Measurements from ENCODE around the gene GHRL.
"Not testable (repeated sequence)": the region's sequence is repeated elsewhere in the genome, so short reads cannot be mapped to it uniquely, and the experiment has no call there.

Gene GHRL

GRCh38 chr3:10322352-10322710, 29.6 kb upstream of the GHRL start:
- no peak for DNase-seq

DNA sequence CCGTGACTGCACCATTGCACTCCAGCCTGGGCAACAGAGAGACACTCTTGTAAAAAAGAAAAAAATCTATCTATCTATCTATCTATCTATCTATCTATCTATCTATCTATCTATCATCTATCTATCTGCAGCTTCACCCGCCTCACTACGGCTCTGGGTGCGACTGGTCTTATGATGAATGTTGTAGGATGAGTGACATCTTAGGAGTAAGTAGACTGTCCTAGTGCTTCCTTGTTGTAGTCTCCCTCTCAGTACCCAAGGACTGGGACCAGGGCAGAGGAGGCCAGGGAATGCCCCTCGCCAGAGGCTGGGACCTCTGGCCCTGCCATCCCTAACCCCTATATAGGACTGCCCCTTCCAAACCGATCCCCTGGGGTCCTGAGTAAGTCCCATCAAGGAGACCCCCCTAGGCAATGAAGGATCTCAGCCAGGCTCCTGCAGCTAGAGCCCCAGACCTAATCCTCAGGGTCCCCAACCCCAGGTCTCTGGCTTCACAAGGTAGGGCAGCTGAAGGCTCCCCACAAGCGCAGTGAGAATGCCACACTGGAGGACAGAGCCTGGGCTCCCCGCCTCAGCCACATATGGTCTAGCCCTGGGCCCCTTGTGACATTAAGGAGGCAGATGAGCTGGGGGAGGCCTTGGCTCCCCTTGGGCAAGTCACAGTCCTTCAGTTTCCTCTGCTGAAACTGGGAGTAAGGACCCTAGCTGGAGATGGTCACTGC, 29.0 kb upstream of the GHRL start:
- no peak for DNase-seq

- DNase-seq, result no peak
Observed at GRCh38 chr3:10320320-10320677, 27.6 kb upstream of the GHRL start.

DNA sequence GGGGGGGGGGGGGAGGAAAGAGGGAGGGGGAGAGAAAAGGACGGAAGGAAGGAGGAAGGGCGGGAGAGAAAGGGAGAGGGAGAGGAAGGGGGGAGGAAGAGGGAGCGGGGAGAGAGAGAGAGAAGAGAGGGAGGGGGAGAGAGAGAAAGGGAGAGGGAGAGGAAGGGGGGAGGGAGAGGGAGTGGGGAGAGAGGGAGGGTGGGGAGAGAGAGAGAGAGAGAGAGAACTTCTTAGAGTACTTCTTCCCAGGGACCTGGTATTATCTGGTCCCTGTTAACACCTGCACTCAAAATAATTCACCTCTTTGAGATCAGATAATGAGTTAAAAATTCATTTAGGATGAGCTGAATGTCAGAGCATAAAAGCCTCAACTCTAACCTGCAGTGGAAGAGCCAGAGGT, 27.1 kb upstream of the GHRL start:
- no peak for DNase-seq

DNA sequence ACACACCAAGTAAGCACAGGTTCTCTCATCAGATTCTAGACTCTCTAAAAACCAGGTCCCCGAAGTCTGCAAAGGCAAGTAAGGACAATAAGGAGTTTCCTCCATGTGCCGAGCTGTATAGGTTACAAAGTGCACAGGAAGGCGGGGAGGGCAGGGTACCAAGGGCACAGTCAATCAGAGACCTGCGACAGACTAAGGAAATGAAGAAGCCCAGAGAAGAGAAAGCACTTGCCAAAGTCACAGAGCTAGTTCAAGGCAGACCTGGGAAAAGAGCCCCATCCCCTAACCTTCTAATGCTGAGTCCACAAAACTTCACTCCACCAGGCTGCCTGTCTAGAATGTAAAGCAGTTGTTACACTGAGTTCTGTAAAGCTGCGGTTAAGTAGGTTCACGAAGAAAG, 26.5 kb upstream of the GHRL start:
- no peak for DNase-seq

DNA sequence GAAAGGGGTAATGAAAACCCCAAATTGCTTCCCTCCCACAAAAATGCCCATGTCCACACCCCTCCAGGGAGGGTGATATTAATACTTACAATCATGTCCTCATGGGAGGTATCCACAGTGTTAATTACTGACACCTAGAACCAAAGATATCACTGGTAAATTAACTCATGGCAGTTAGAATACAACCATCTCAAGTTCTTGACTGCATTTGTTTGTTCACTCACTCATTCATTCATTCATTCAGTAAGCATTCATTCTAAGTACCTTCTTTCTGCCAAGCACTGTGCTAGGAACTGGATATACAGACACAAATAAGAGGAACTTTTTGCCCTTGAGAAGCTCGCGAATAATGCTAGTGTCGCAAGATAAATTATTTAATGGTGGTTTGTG, 25.2 kb upstream of the GHRL start:
- DNase-seq, result no peak

DNA sequence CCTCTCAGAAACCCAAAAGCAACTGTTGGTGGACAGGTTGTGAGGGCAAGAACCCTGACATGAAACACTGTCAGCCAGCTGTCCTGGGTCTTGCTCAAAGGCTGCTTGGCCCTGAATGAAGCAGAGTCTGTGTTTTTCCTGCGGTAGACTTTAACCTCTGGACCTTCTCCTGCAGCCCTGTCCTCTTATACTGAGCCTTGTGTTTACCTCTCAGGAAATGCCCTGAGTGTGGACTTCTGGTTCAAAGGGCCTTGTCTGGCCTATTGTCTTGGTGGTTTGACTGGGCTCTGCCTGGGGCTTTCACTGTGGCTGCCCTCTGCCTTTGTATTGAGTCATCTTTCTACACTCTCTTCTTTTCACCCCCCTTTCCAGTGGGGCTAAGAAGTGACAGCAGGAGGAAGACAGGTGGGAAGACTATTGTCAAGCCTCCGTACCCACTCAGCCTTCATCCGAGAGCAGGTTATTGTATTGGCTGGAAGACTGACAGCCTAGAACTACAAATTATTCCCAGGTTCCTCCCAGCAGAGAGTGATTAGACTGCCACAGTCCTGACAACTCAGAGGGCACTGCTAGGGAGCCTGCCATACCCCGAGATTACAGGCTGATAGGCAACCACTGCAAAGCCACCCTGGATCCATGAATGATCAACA, 24.7 kb upstream of the GHRL start:
- no peak for DNase-seq

GRCh38 chr3:10315771-10316344, 23.1 kb upstream of the GHRL start:
- DNase-seq, result no peak

DNA sequence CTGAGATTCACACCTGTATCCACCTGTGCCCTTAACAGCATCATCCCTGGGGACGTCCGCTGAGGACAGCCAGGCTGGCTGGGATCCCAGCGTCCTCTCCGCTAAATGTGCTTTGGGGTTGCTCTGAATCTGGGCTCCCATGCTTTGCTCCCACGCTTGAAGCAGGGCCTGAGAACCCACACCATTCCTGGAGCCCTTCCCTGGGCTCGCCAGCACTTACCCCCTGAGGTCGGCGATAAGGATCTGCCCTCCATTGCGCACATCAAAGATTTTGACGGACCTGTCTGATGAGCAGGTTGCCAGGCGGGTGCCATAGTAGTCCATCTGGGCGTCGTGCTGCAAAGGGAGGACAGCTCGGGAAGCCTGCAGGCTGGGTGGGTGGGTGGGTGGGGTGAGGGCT, 22.4 kb upstream of the GHRL start:
- no peak for DNase-seq

DNA sequence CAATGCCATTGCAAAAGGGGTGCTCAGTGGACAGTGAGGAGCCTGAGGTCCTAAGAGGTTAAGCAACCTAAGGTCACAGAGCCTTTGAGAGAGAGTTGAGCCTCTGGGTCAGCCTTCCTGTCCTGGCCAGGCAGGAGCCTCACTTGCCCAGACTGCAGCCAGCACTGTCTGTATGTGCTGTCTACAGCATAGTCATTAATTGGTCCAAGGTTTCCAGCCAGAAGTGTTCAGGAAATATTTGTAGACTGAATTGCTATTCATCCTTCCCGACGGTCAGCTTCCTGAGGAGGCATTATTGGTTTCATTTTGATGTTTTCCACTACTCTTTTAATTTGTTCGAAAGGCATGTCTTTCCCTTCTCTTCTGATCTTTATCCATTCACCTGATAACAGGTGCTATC, 20.1 kb upstream of the GHRL start:
- DNase-seq, result no peak

GRCh38 chr3:10312391-10312790, 19.6 kb upstream of the GHRL start:
- DNase-seq, result no peak

GRCh38 chr3:10311710-10312109, 19.0 kb upstream of the GHRL start:
- no peak for DNase-seq

DNA sequence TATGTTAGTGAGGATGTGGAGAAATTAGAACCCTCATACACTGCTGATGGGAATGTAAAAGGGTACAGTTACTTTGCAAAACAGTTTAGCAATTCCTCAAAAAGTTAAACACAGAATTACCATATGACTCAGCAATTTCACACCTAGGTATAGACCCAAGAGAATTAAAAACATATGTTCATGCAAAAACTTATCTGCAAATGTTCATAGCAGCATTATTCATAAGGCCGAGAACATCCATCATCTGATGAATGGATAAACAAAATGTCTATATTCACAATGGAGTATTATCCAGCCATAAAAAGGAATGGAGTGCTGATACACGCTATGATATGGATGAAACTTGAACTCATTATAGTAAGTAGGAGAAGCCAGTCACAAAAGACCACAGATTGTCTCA, 17.8 kb upstream of the GHRL start:
- DNase-seq, result no peak

DNA sequence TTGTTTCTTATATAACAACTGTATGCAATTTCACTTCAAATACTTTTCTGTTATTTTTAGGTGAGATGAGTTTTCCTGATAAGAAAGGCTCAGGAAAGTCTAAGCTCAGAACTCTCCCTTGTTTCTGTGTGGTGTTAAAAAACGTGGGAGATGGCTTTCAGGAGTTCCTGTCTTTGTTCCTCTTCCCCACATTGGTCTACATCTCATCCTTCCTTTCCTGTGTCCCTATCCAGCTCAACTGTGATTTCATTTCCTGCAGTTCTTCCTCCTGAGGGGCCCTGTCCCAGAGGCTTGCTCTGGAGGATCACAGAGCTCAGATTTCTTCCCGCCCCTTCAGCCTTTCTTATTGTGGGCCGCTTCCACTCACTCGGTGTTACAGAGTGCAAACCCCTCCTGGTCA, 17.0 kb upstream of the GHRL start:
- no peak for DNase-seq

- DNase-seq, result no peak
Observed at GRCh38 chr3:10308678-10309077, 15.9 kb upstream of the GHRL start.

- no peak for DNase-seq
Observed at GRCh38 chr3:10306156-10306555, 13.4 kb upstream of the GHRL start.

GRCh38 chr3:10305331-10305902, 12.7 kb upstream of the GHRL start:
- DNase-seq, result no peak

DNA sequence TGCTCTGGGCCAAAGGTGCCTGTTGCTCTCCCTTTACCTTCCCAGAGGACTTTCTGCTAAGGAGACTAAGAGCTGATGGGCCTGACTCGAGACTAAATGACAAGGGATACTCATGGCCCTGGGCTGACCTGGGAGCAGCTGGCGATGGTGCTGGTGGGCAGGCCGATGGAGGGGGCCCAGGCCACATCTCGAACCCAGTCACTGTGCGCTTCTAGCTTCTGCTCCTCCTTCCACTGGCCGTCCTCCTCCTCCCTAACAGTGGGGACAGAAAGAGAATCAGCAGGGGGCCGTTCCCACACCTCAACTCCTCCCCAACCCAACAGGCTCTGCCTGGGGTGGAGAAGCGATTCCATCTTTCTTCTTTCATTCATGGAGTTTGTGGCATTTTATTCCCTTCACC, 12.2 kb upstream of the GHRL start:
- no peak for DNase-seq

DNA sequence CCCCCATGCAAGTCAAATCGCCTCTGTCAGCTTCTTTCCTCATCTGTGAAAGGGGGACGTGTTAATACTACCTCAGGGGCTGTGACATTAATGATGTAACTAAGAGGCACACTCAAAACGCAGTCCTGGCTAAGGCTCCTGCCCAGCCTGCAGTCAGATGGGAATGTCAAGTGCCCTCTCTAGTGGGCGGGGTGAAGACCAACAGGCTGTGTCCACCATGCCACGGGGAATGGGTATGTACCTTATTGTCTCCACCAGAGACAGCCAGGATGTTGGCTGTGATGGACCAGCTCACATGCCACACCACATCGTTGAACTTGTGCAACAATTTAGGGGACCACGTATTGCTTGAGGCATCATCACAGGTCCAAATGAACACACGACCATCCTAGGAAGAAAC, 11.0 kb upstream of the GHRL start:
- DNase-seq, result no peak

DNA sequence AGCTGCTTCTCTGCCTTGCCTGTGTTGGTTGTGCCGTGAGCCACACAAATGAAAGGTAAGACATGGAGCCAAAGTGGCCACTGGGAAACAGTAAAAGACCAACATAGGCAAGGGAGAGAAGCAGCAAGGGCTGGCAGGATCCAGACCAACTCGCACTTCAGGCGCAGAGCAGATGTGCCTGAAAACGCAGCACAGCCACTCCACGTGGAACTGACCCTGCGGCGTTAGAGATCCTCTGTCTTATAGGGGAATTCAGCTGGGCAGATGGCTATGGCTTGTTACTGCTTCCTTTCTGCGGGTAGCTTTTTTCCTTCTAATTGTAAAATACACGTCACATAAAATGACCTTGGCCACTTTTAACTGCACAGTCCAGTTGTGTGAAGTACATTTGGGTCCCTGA, 10.4 kb upstream of the GHRL start:
- no peak for DNase-seq

DNA sequence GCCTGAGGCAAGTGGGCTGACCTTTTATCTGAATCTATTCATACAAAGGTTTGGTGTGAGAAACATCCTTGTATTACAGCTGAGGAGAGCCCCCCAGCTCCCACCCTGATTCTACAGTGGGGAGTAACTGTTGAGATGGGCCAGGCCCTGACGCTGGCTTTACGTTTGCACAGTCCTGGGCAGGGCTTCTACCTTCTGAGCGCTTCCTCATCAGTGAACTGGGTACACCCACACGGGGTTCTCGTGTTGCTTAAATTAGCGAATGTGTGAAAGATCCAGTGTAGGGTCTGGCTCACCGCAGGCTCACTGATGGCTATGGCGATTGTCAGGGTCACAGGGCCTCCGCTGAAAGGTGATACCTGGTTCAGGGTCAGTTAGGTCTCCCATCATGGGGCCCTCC, 7.3 kb upstream of the GHRL start:
- DNase-seq, result no peak

DNA sequence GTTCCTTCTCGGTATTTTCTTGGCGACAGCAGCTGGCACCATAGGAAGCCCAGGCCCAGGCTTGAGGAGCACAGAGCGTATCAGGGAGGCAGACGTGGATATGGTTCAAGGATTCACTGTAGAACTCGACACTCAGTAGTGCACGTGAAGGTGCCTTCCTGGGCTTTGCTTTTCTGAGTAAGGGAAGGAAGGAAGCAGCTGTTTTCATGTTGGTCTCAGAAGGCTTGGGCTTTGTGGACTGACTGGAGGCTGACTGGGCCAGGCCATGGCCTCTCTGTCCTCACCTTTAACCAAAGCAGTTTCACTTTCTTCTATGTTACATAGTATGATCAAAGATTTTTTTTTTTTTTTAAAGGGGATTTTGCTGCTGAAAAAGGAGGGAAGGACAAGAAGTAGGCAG, 6.9 kb upstream of the GHRL start:
- DNase-seq, result no peak

DNA sequence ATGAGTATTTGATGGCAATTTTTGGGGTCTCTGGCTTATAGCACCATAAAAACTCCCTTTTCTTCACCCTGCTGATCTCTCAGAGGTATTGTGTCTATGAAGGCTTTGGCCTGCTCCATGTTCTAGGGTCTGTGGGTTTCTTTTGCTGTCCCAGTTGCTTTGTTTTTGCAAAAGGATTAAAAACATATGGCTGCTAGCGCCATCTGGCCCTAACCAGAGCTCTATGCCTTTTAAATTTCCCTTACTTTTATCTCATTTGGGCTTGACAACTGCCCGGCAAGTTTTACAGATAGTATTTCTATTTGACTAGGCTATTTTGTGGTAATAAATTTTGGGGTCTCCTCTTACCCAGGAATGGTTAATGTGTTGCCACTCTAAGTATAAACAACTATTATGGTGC, 6.4 kb upstream of the GHRL start:
- no peak for DNase-seq

DNA sequence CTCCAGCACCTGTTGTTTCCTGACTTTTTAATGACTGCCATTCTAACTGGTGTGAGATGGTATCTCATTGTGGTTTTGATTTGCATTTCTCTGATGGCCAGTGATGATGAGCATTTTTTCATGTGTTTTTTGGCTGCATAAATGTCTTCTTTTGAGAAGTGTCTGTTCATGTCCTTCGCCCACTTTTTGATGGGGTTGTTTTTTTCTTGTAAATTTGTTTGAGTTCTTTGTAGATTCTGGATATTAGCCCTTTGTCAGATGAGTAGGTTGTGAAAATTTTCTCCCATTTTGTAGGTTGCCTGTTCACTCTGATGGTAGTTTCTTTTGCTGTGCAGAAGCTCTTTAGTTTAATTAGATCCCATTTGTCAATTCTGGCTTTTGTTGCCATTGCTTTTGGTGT, 5.3 kb upstream of the GHRL start:
- DNase-seq, result not testable (repeated sequence)
